WERI-Rb-1 (cell line): ENCODE measurements around the gene SFT2D1.

Experiments
- DNase-seq: peaks from one replicate; pipeline ENCODE4 v3.0.0-alpha.2; 2020
- H3K27ac ChIP-seq: fragments of 250-450 bp; sonication (Bioruptor Pico); 2 replicates; pipeline ENCODE4 v1.5.1; 2020; ENCODE audit warnings: mild to moderate bottlenecking, moderate library complexity
- H3K27me3 ChIP-seq: fragments of 250-450 bp; sonication (Bioruptor Pico); 2 replicates; pipeline ENCODE4 v1.5.1; 2021; ENCODE audit warnings: mild to moderate bottlenecking, low read depth, moderate library complexity; ENCODE audit not compliant: insufficient read depth, severe bottlenecking
- H3K36me3 ChIP-seq: fragments of 250-450 bp; sonication (Bioruptor Pico); 2 replicates; pipeline ENCODE4 v1.5.1; 2020; ENCODE audit warnings: mild to moderate bottlenecking, moderate library complexity
- H3K4me3 ChIP-seq: 2 replicates; pipeline ENCODE4 v1.5.1; 2011; ENCODE audit warnings: low read depth, mild to moderate bottlenecking, control low read depth, low read length
- H3K9me3 ChIP-seq: fragments of 250-450 bp; sonication (Bioruptor Pico); 2 replicates; pipeline ENCODE4 v1.5.1; 2021; ENCODE audit warnings: mild to moderate bottlenecking, moderate library complexity; ENCODE audit not compliant: severe bottlenecking
- TF ChIP-seq, protein P1 (sequence below): IDR thresholded peaks from 2 replicates; pipeline ENCODE4 v1.5.1; 2011; ENCODE audit warnings: low read depth, mild to moderate bottlenecking, control low read depth, inconsistent platforms, low read length

The SFT2D1 gene

DNA sequence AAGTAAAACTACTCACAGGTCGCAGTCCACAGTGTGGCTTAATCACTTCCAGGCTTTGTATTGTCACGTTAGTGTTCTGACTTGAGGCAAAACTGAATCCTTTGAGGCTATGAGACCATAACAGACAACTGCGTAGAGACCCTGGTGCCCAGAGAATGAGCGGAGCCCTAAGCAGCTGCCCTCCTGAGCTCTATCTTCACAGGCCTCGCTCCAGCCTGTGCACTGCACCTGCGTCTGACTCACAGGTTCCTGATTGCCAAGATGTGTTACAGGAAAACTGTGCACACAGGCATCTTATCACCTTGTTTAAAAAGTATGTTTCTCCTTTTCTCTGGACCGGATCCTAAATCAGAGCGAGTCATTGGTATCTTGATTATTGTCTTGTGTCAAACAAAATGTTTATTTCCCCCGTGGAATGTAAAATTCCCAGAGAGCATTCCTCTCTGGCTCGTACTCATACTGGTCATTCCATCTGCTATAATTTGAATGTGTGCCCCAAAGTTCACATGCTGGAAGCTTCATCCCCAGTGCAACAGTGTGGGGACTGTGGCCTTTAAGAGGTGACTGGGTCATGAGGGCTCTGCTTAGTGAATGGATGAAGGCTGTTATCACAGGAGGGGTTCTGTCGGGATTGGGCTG, 59.8 kb downstream of the SFT2D1 start:
- no peaks in the 10 kb centered on the region for H3K27me3 ChIP-seq

DNA sequence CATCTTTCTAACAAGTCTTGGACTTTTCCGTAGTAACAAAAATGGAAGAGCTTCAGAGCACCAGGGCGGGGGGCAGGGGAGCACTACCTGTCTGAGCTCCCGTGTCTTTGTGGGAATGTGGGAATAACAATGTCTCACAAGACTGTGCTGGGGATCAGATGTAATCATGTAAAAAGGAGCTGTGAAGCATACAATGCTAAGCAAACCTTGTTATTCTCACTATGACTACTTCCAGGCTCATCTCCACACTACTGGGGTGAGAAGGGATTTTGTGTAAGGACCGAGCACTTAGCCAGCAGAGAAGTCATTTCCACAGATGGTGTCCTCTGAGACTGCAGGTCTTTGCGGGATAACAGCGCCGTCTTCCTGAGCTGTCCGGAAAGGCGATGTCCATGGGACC, 61.2 kb downstream of the SFT2D1 start:
- TF ChIP-seq, protein P1, sequence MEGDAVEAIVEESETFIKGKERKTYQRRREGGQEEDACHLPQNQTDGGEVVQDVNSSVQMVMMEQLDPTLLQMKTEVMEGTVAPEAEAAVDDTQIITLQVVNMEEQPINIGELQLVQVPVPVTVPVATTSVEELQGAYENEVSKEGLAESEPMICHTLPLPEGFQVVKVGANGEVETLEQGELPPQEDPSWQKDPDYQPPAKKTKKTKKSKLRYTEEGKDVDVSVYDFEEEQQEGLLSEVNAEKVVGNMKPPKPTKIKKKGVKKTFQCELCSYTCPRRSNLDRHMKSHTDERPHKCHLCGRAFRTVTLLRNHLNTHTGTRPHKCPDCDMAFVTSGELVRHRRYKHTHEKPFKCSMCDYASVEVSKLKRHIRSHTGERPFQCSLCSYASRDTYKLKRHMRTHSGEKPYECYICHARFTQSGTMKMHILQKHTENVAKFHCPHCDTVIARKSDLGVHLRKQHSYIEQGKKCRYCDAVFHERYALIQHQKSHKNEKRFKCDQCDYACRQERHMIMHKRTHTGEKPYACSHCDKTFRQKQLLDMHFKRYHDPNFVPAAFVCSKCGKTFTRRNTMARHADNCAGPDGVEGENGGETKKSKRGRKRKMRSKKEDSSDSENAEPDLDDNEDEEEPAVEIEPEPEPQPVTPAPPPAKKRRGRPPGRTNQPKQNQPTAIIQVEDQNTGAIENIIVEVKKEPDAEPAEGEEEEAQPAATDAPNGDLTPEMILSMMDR, result no peak

More for the DNA sequence above, 59.8 kb downstream of the SFT2D1 start:
- no peak overlapping the region for H3K4me3 ChIP-seq
- no peak for DNase-seq
- no peak overlapping the region for H3K27ac ChIP-seq
- H3K9me3 ChIP-seq, result no peaks in the 10 kb centered on the region
- no peaks in the 10 kb centered on the region for H3K36me3 ChIP-seq
- TF ChIP-seq, protein P1, result no peak

DNA sequence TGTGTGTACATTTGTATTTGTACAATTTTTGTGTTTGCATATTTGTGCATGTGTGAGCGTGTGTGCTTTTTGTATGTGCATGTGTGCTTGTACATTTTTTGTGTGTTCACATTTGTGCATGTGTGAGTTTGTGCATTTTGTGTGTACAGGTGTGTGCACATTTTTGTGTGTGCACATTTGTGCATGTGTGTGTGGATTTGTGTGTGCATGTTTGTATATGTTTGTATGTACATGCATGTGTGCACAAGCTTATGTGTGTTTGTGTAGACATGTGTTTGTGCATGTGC, 63.0 kb downstream of the SFT2D1 start:
- TF ChIP-seq, protein P1, result no peak
- Histone ChIP-seq H3K27ac (no peak overlapping the region), H3K27me3 (no peaks in the 10 kb centered on the region), H3K36me3 (no peaks in the 10 kb centered on the region), H3K4me3 (no peak overlapping the region), H3K9me3 (no peaks in the 10 kb centered on the region)
- DNase-seq, result no peak

More for the DNA sequence above, 61.2 kb downstream of the SFT2D1 start:
- Histone ChIP-seq H3K4me3 (no peak overlapping the region), H3K27me3 (no peaks in the 10 kb centered on the region), H3K36me3 (no peaks in the 10 kb centered on the region), H3K27ac (no peak overlapping the region), H3K9me3 (no peaks in the 10 kb centered on the region)
- DNase-seq, result no peak

DNA sequence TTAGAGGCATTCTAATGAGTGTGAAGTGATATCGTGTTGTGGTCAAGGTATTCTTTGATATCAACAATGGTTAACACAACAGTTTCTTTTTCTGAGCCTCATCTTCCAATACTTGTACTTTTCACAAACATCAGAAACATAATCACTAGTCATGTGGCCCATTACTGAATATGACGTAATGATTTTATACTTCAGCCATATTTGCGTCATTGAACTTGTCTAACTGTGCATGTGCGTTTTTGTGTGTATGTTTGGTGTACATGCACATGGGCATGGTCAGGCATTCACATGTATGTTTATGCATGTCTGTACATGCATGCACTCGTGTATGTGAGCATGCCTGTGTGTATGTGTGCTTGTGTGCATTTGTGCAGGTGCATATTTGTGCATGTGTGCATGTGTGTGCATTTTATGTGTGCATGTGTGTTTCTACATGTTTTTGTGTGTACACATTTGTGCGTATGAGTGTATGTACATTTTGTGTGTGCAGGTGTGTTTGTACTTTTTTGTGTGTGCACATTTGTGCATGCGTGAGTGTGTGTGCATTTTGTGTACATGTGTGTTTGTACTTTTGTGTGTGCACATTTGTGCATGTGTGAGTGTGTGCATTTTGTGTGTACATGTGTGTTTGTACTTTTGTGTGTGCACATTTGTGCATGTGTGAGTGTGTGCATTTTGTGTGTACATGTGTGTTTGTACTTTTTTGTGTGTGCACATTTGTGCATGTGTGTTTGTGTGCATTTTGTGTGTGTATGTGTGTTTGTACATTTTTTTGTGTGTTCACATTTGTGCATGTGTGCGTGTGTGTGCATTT, 63.6 kb downstream of the SFT2D1 start:
- H3K27ac ChIP-seq, result no peak overlapping the region
- no peaks in the 10 kb centered on the region for H3K27me3 ChIP-seq
- DNase-seq, result no peak
- no peak overlapping the region for H3K4me3 ChIP-seq
- H3K36me3 ChIP-seq, result no peaks in the 10 kb centered on the region
- TF ChIP-seq, protein P1, result no peak
- H3K9me3 ChIP-seq, result no peaks in the 10 kb centered on the region

DNA sequence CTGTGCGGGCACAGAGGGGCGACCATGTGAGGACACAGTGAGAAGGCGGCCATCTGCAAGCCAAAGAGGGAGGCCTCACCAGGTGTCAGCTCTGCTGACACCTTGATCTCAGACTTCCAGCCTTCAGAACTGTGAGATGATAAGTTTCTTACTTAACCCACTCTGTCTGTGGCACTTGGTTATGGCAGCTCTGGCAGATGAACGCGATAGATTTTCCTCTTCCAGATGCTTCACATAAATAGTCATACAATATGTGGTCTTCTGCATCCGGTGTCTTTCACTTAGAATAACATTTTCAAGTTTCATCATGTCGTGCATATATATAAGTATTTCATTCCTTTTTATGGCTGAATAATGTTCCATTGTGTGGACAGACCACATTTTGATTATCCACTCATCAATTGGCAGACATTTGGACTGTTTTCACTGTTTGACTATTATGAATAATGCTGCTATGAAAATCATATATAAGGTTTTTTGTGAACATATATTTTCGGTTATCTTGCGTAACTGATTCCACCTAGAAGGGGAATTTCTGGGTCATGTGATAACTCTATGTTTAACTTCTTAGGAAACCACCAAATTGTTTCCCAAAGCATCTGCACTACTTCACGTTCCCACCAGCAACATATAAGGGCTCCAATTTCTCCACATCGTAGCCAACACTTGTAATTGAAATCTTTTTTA, 64.3 kb downstream of the SFT2D1 start:
- TF ChIP-seq, protein P1, result no peak
- Histone ChIP-seq H3K27ac (no peak overlapping the region), H3K9me3 (no peaks in the 10 kb centered on the region), H3K4me3 (no peak overlapping the region), H3K36me3 (no peaks in the 10 kb centered on the region), H3K27me3 (no peaks in the 10 kb centered on the region)
- DNase-seq, result no peak
